ENCODE data around the gene BUD31.
"Not testable (repeated sequence)": the region's sequence is repeated elsewhere in the genome, so short reads cannot be mapped to it uniquely, and the experiment has no call there.

Gene BUD31

DNA sequence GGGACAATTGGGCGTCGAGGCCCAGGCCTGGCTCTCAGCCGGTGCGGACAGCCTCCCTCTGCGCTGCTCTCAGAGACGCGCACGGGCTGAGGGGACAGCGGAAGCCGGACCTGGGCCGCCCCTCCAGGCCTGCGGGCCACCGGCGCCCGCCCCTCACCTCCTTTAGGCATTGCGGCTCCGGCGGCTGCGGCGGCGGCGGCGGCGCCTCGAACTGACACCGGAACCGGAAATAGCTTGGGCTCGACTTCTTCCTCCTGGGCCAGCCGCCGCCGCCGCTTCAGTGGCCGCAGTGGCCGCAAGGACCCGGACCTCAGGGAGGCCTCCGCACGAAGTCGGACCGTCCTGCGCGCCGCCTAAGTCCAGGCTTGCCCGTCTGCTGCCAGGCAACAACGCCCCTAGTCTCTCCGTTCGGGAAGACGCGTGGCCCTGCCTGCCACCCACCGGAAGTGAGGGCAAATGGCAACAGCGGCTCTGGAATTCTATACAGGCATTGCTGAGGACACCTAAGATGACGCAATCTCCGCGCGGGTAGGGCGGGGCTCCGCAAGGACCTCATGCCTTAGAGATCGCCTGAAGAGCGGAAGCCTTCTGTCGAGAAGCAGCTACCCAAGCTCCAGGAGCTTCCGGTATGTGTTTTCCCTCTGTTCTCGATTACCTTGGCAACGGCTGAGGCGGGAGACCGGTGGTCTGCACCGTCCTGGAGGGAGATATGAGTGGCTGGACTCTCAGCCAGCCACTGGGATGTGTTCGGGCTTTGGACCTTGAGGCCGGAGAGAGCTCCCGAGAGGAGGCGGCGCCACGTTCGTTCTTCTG is at the start of gene BUD31, which contains the start of gene PDAP1:
Gene BUD31 (plus strand): TSS at position 591 of the 813 bp plus-strand sequence. CDS start 2,124 bp downstream, outside the sequence.
Gene PDAP1 (minus strand): TSS at position 219 of the 813 bp plus-strand sequence. CDS start 49 bp downstream, at position 170.
- peak; percentile 95 for DNase-seq

DNA sequence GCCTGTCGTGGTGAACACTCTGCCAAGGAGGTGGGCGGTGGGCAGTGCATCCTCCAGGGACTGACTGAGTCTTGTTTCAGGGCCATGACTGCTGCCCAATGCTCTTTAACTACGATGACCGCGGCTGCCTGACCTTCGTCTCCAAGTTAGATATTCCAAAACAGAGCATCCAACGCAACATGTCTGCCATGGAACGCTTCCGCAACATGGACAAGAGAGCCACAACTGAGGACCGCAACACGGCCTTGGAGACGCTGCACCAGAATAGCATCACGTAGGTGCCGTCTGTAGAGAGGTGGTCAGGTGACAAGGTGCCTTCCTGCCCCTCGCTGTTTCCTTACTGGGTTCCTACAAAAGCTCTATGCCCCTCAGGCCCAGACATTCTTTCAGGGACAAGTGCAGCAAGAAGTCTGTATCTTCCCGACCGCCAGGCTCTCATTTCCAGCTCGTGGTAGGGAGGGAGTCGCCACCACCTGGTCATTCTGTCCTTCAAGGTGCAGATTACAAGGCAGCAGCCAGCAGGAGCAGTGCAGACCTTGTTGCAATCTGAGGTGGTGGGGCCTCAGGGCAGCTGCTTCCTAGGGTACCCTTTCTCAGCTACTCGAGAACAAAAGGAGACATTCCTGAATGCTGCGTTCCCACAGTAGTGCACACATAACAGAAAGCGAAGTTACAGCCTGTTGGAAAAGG is 49.2 kb upstream of the BUD31 start:
- DNase-seq, result no peak

DNA sequence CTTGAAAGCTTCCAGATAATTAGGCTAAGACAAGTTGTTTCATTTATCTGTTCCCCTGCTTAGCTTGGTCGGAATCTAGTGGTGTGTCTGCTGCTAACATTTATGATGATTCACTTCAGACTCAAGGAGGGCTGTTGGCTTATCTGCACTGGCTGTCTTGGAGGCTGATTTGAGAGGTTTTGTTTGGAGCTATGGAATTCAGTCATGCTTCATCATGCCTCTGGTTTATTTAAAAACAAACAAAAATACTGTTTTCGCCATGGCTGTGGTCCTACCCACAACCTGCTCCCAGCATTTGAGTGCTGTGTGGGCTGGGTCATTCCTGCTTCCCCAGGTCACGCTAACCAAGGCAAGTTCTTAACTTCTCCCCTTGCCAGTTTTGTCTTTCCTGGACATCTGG is 46.0 kb upstream of the BUD31 start:
- DNase-seq, result peak; percentile 63

DNA sequence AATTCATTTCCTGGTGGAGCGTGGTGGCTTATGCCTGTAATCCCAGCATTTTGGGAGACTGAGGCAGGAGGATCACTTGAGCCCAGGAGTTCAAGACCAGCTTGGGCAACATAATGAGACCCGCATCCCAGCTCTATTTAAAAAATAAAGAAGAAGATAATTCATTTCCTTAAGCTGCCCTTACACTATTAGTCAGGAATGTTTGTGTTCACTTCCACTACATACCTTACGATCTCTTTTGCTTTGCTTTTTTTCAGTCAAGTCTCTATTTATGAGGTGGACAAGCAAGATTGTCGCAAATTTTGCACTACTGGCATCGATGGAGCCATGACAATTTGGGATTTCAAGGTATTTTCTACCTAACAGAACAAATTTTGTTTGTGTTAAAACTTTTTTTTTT is 45.5 kb upstream of the BUD31 start:
- DNase-seq, result no peak

DNA sequence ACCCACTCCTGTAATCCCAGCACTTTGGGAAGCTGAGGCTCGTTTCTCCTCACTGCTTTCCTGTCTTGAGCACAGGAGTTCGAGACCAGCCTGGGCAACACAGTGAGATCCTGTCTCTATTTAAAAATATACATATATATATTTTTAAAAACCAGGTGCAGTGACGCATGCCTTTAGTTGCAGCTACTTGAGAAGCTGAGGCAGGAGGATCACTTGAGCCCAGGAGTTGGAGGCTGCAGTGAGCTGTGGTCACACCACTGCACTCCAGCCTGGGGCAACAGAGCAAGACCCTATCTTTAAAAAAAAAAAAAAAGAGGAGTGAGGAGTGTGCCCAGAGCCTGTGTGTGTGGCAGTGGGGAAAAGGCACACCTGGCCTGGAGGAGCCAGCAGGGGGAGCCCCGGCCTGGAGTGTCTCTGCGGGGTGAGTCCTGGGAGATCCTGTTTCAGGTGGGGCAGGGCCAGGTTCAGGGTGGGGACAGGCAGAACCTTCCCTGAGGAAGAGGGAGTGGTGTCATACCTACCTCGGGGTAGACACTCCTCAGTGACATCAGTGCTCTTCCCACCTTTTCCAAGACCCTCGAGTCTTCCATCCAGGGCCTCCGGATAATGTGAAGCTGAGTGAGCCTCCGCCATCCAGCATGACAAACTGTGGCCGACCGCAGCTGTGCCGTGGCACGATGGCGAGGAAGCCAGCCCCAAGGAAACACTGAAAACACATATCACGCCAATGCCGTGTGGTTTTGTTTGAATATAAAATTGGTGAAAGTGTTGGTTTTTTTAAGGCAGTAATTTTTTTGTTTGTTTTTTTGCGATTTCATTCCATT is 43.2 kb upstream of the BUD31 start:
- DNase-seq, result no peak

DNA sequence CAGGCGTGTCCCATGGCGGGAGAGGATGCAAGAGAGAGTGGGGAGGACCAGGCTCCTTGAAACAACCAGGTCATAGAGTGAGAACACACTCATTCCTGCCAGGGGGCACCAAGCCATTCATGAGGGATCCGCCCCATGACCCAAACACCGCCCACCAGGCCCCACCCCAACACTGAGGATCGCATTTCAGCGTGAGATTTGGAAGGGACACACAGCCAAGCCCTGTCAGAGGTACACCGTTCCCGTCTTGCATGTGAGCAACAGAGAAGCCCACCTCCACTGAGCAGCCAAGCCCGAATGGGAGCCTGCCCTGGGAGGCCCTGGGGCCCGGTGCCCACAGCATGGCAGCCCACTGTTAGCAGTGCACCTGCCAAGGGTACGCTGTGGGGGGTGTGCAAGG is 42.1 kb upstream of the BUD31 start:
- no peak for DNase-seq

DNA sequence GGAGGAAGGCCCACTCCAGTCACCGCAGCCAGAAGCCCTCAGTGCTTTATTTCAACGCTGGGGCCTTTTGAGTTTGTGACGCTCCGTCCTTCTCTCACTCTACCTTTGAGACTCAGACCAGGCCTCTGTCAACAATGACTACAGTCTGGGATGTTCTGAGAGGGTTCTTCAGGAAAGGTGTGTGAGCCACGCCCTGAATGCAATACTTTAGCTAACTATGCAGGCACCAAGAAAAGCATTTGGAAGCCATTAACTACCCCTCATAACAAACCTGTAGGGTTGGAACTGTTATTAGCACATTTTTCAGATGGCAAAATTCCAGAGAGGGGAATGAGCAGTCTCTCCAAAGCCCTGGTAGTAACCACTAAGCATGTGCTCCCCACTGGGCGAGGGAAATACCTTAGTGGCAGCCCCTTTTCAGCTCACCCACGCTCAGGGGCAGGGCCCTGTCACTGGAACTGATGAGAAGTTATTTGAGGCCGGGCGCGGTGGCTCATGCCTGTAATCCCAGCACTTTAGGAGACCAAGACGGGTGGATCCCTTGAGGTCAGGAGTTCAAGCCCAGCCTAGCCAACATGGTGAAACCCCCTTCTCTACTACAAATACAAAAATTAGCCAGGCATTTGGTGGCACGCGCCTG is 39.9 kb upstream of the BUD31 start:
- peak; percentile 34 for DNase-seq

DNA sequence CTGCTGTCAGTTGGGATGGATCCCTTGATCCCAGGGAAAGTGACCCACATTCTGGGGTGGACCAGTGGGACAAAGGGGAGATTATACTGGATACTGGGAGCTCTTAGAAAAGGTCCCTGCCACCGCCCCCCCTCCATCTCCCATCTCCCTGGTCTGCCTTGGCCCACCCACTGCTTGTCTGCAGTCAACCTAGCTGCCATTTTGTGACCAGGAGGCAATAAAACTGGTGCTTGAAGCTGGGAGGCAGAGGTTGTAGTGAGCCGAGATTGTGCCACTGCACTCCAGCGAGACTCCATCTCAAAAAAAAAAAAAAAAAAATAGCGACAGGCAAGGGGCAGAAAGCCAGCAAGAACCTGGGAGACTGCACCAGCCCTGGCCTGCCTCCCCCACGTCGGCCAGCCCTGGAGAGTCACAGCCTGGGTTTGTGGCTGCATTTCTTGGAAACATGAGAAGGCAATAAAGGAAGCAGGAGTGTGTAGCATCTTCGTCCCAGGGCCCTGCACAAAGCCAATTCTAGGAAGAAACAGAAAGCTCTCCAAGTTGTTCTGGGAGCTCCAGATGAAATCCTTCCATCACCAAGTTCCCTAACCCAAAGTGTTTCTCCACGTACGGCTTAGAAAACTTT is 38.9 kb upstream of the BUD31 start:
- DNase-seq, result peak; percentile 62

DNA sequence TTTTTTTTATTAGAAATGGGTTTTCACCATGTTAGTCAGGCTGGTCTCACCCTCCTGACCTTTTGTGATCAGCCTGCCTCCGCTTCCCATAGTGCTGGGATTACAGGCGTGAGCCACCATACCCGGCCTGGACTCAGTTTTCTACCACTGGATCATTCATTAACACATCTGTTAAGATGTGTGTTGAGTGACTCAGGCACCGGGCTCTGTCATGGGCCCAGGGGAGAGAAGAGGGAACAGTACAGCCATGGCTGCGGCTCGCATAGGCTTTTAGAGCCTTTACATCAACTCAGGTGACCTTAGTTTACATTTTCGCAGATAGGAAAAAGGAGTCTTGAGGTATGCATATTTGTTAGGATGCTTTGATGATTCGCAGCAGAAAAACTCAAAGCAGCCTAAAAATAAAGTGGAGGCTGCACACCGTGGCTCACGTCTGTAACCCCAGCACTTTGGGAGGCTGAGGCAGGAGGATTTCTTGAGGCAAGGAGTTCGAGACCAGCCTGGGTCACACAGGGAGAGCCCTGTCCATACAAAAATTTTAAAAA is 37.3 kb upstream of the BUD31 start:
- DNase-seq, result peak; percentile 39

DNA sequence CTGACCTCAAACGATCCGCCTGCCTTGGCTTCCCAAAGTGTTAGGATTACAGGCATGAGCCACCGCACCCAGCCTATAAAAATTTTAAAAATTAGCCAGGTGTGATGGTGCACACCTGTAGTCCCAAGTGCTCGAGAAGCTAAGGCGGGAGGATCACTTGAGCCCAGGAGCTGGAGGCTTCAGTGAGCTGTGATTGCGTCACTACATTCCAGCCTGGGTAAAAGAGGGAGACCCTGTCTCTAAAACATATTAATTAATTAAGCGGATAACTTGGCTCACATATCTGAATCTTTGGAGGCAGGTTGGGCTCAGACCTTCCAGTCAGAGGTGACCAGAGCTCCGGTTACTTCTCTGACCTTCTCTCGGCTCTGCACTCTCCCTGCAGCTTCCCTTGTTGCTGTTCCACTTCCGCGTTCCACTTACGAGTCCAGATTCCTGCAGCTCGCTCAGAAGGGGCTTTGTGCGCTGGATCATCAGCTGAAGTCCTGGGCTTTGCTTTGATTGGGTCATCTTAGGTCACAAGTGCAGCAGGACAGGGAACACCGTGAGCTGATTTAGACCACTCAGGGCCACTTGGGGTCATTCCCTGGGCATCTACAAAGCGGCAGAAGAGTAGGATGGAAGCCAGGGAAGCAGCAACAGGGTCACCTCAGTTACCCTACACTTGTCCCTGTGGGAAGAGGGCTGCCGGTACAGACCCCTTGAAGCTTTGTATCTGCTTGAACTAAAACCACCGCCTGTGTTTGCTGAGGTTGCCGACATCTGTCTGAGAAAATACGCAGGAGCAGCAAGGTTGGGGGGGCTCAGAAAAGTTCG is 36.3 kb upstream of the BUD31 start:
- DNase-seq, result peak; percentile 54

DNA sequence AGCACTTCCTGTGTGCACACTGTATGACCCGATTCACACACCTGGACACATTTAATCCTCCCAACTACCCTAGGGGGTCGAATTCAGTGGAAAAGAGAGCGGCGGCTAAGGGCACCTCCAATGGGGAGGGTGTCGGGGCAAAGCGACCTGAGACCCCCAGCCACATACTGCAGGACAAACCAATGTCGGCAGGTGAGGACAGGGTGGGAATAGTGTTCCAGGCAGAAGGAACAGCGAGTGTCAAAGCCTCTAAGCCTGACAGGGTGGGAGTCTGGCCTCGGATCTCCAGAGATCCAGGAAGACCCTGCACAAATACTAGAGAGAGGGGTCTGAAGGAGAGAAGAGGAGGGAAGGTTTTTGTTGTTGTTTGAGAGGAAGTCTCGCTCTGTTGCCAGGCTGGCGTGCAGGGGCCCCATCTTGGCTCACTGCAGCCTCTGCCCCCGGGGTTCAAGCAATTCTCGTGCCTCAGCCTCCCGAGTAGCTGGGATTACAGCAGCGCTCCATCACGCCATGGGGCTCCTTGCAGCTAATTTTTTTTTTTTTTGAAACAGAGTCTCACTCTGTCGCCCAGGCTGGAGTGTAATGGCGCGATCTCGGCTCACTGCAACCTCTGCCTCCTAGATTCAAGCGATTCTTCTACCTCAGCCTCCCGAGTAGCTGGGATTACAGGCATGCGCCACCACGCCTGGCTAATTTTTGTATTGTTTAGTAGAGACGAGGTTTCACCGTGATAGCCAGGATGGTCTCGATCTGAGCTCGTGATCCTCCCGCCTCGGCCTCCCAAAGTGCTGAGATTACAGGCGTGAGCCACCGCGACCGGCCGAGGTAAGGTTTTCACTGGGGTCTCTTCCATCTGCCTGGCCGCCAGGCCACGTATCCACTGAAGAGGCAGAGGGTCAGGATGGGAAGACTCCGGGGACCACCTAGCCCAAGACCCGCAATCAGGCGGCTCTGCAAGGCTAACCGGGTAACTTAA is 35.4 kb upstream of the BUD31 start:
- no peak for DNase-seq

DNA sequence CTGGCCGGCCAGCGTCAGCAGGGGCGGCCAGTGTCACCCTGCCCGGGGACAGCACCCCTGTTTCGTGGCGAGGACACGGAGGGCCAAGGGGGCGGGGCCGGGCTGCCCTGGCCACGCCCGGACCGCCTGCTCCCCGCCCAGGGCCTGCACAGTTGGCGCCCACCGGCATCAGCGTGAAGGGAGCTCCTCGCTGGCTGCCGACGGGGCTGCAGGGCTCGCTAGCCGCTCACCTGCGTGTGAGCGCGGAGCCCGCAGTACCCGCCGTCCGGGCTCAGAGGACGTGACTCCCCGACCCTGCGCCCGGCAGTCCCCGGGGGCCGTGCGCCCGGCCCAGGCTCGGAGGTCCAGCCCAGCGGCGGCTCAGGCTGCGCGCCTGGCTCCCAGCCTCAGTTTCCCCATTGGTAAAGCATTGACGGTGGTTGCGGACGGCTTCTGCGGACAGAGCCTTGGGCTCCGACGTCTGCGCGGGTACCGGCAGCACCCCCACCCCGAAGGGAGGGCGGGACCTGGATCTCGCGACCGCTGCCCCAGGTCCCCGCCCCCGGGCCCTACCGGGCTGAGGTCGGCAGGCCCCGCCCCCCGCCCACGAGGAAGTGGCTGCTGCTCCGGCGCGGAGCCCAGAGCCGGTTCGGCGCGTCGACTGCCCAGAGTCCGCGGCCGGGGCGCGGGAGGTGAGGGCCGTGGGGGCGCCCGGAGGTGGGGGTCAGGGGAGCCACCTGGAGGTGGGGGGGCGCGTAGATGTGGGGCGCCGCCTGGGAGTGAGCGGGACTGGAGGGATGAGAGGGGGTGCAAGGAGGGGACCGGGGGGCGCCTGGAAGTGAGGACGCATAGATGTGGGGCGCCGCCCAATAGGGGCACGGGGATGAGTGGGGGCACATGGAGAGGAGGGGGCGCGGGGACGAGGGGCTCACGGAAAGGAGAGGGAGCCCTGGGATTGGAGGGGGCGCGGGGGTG is 34.4 kb upstream of the BUD31 start, which contains the start of gene ARPC1B:
Gene ARPC1B (plus strand): TSS at position 620 of the 954 bp plus-strand sequence. CDS start 10,985 bp downstream, outside the sequence.
- peak; percentile 63 for DNase-seq

DNA sequence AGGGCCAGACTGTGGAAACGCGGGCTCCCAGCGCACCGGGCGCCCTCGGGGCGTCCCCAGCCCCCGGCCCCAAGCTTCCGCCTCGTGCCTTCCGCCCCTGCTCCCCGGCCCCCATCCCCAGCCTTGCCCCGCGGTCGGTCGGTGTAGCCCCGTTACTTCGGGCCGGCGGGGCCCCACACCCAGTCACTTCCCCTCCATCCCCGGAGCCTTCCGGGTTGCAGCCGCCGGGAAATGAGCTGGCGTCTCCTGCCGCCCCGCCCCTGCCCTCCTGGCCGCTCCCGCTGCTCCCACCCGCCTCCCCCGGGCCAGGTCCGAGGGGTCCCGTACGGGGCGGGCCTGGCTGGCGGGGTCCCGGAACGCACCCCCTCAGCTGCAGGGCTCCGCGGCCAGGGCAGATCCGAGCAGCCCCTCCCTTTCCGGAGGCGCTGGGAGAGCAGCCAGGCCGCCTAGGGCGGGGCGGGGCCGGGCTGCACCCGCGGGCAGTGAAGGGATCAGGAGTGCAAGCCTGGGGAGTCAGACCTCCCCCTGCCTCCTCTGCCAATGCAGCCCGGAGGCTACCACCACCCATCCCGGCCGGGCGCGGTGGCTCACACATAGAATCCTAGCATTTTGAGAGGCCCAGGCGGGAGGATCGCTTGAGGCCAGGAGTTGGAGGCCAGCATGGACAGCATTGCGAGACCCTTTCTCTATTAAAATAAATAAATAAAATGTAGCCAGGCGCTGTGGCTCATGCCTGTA is 33.5 kb upstream of the BUD31 start:
- DNase-seq, result peak; percentile 58

DNA sequence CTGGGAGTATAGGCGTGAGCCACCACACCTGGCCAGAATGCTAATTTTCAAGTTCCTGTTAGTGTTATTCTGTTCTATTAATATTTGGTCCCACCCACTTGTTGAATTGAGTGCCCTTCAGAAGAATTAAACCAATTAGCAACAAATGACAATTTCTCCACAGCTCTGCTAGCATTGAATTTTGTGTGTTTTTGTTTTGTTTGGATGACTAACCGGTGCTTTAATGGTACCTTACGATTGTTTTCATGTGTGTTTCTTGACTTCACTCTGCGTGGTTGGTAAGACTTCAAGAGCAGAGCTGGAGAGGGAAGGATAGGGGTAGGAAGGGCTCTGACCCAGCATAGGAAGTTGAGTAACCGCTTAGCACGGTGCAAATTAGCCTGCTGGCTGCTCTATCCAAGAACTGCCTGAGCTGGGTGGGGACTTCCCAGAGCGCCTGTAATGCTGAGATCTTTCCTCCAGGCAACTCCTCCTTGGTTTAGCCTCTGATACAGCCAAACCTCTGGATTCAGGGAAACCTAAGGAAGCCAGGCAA is 29.7 kb upstream of the BUD31 start:
- DNase-seq, result peak; percentile 83

DNA sequence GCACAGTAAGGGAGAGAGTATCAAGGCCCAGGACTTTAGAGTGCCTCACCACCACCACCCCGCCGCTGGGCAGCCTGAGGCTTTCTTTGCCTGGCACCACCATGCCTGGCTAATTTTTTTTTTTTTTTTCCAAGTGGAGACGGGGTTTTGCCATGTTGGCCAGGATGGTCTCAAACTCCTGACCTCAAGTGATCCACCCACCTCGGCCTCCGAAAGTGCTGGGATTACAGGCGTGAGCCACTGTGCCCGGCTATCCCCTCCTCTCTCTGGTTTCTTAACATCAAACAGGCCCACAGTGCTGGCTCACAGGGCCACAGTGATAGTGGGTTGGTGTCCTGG is 29.1 kb upstream of the BUD31 start:
- not testable (repeated sequence) for DNase-seq

DNA sequence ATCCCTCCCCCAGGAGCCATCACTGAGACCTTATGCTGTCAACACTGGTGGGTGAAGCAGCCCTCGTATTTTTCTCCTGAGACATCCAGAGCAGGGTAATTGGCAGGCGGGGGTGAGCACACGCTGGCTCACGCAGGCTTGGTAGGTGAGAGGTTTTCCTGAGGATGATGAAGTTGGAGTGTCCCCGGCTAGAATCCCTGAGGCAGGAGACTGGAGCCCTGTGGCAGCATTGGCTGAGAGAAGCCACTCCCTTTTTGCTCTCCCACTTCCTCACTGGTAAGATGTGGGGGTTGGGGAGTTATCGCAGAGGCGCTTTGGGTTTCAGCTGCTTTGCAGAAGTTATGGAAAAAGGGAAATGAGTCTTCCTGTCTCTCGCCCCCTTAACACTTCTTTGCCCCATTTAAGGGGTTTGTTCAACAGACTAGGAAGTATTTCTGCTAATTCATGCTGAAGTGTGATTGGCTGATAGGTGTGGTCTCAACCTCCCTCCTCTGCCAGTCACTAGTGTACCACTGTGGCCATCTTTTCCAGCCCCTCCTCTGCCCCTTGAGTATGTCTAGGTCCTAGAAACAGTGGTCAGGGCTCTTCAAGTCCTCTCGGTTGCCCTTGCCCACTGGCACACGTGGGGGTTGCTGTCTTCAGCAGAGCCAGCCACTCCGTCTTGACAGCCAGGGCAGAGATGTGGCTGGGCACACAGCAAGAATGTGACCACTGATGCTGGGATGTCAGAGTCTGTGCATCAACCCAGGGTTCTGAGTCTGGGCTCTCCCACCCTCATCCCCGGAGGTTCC is 28.5 kb upstream of the BUD31 start:
- peak; percentile 68 for DNase-seq

All from fibroblast of skin of right quadriceps (primary cell).